GM10248 (cell line): ENCODE measurements around the gene BRINP3.

Source experiments
- CTCF ChIA-PET: fragments of 300-600 bp; sonication (Branson Sonifier 250); formaldehyde crosslinking; extraction: SDS; loops from one replicate; lab custom pipeline; 2021; ENCODE audit warnings: antibody characterized with exemption; lab: Yijun Ruan, JAX
- POLR2A ChIA-PET: fragments of 350-650 bp; sonication (Branson Sonifier 250); formaldehyde crosslinking; extraction: SDS; loops from one replicate; lab custom pipeline; 2020; ENCODE audit warnings: antibody characterized with exemption; lab: Yijun Ruan, JAX
- DNase-seq: peaks from one replicate; pipeline ENCODE4 v3.0.0; 2012; ENCODE audit errors: extremely low spot score
- TF ChIP-seq, protein P1 (sequence below): IDR thresholded peaks from 2 replicates; pipeline ENCODE4 v1.5.1; 2012; ENCODE audit warnings: mild to moderate bottlenecking, low read depth; ENCODE audit errors: extremely low read depth, missing control alignments, control extremely low read depth

Gene BRINP3

DNA sequence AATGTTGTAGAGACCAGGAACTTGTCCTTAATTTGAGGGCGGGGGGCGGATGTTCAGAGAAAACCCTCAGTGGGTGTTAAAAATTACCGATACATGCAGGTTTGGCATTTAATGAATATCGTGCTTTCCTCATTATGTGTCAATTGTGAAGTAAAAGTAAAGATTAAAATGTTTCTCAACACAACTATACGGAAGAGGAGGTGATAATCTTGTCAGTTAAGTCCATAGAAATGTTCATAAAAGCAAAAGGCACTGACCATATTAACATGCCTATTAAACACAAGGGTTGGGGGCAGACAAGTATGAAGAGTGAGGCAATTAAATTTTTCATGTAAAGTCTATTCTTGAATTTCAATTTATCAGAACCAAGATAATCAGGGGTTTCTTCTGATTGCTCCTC, 1.3 kb downstream of the BRINP3 start:
- CTCF ChIA-PET = no interaction called here
- DNase-seq = no peak
- TF ChIP-seq, protein P1, sequence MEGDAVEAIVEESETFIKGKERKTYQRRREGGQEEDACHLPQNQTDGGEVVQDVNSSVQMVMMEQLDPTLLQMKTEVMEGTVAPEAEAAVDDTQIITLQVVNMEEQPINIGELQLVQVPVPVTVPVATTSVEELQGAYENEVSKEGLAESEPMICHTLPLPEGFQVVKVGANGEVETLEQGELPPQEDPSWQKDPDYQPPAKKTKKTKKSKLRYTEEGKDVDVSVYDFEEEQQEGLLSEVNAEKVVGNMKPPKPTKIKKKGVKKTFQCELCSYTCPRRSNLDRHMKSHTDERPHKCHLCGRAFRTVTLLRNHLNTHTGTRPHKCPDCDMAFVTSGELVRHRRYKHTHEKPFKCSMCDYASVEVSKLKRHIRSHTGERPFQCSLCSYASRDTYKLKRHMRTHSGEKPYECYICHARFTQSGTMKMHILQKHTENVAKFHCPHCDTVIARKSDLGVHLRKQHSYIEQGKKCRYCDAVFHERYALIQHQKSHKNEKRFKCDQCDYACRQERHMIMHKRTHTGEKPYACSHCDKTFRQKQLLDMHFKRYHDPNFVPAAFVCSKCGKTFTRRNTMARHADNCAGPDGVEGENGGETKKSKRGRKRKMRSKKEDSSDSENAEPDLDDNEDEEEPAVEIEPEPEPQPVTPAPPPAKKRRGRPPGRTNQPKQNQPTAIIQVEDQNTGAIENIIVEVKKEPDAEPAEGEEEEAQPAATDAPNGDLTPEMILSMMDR = no peak
- POLR2A ChIA-PET = no interaction called here

DNA sequence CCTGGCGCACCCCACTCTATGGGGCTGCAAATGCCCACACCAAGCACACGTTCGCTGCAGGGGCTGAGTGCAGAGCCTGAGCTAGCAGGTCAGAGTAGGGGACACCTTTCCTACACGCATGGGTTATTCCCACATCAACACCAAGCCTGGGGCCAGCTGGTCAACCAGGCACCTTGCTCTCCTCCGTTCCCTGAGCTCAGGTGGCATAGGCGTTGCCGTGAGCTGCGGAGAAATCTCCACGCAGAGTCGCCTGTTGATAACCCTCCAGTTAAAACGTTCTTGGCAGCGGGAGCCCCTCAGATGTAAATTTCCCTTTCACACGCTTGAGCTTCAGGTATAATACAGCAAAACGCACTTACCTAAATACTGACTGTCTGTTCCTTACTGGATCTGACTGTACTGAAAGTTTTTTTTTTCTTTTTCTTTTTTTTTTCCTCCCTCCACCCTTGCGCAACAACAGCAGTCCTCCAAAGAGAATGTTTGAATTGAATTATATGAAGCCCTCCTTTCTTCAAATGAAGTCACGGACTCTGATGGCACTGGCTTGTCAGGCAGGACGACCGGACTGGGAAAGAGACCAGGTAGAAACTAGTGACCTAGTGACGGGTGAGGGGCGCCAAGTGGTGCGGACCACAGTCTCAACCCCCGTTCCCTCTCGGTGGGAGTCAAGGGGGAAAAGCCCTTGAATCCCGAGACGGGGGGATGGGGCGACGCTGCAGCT, 2.1 kb downstream of the BRINP3 start:
- POLR2A ChIA-PET = no interaction called here
- DNase-seq = no peak
- TF ChIP-seq, protein P1 = no peak
- CTCF ChIA-PET = interaction anchor here (1.2 kb wide), 1 partner anchor 81 kb away, joined by 3 read pairs; no protein-coding TSS in a partner anchor

DNA sequence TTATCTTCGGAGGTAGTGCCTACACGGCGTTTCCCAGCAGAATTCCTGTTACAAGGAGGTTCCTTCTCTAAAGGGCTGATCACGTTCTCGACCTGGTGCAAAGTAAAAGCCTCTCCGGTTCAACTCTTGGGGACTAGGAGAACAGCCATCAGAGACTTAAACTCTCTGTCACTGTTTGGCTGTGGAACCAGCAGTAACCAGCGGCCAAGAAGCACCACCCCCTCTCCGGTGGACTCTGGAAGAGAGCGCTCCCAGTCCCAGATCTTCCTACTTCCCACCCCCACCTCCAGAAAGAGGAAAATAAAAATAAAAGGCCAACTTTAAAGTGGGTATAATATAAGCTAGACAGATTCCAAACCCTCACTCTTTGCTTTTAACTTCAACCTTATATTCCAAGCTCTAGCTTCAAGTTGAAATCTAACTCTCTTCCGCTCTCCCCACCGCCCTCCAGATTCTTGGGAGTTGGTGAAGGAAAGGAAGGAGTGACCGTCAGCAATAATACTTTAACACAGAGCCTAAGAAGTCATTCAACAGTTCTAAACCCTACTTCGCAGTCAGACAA, 2.9 kb downstream of the BRINP3 start:
- ChIA-PET POLR2A (no interaction called here), CTCF (interaction anchor here (1.2 kb wide), 1 partner anchor 81 kb away, joined by 3 read pairs; no protein-coding TSS in a partner anchor)
- TF ChIP-seq, protein P1 = no peak
- DNase-seq = no peak

DNA sequence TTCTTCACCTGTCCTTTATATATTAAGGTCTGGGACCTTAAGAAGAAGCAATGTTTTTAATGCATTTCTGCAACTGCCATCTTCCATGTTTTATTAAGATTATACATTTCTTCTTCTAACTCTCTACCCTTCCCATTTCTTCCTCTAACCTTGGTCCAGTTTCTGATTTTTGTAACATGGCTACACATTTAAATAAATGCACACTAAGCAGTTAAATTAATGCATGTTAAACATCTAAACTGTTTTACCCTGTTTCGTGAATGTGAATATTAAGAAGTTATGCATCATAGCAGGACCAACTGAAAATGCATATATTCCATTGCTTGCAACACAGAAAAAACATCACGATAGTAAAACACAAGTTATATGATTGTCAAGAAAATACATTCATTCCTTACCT, 3.7 kb downstream of the BRINP3 start:
- DNase-seq = no peak
- ChIA-PET CTCF (no interaction called here), POLR2A (no interaction called here)
- TF ChIP-seq, protein P1 = no peak

DNA sequence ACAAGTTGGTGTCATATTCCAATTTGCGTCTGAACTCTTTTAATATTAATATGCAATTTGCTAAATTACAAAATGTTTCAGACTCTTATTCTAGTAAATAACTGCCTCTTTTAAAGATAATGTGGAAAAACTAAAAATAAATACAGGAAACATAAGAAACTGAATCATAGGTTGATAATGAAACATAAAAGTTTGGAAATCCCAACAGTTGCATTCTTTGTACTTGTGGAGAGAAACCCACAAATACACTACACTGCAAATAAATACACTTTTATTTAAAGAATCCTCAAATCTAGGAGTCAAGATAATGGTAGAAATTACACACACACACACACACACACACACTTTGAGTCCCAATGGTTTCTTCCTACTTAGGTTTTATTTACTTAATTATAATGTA, 5.2 kb downstream of the BRINP3 start:
- no peak for DNase-seq
- ChIA-PET CTCF (no interaction called here), POLR2A (no interaction called here)
- TF ChIP-seq, protein P1 = no peak

DNA sequence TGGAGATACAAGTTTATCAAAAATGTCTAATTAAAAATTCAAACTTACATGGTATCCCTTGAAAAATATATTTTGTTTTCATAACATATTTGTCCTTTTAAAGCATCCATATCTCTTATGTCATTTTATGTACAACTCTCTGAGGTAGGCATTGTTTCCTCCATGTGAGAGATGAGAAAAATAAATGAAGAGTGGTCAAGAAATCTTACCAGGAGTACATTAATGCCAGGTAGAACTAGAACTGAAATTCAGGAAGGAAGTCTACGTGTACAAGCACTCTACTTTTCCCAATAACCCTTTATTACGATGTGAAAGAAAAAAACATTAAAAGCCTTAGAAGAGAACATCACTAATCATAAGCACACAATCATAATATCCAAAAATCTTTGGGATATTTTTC, 5.6 kb downstream of the BRINP3 start:
- POLR2A ChIA-PET = no interaction called here
- CTCF ChIA-PET = no interaction called here
- TF ChIP-seq, protein P1 = no peak
- DNase-seq = no peak
